ENCODE measurements around the gene COQ2.

DNA sequence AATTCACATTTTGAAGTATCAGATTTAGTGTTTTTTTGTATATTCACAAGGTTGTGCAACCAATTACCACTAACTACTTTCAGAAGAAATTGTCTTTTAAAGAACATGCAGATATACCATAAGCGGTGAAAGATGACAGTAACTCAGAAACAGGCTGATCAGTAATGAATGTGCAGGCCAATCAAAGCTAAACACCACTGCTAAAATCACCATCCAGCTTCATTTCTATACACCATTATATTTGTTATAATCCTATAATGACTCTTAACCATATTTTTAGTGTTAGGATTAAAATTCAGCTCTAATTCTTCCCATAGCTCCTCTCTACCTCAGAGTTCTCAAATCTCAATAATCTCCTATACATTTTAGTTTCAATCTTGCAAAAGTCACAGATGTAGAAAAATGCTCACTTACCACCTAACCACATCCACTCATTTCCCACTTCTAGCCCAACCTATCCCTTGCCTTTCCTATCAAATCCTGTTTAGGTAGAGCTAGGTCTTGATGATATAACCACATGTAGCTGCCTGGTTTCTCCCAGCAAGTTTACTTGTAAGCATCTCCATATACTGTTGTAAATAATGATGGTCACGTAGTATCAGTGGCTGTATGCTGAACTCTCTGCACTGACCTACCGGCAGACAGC lies 16.6 kb downstream of the COQ2 start:
- TF ChIP-seq, protein P1, sequence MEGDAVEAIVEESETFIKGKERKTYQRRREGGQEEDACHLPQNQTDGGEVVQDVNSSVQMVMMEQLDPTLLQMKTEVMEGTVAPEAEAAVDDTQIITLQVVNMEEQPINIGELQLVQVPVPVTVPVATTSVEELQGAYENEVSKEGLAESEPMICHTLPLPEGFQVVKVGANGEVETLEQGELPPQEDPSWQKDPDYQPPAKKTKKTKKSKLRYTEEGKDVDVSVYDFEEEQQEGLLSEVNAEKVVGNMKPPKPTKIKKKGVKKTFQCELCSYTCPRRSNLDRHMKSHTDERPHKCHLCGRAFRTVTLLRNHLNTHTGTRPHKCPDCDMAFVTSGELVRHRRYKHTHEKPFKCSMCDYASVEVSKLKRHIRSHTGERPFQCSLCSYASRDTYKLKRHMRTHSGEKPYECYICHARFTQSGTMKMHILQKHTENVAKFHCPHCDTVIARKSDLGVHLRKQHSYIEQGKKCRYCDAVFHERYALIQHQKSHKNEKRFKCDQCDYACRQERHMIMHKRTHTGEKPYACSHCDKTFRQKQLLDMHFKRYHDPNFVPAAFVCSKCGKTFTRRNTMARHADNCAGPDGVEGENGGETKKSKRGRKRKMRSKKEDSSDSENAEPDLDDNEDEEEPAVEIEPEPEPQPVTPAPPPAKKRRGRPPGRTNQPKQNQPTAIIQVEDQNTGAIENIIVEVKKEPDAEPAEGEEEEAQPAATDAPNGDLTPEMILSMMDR (IDR thresholded peaks at IDR 0.05), result no peak
- TF ChIP-seq POLR2A (IDR thresholded peaks at IDR 0.05), result no peak
